Neural cell (in vitro differentiated cells): ENCODE results near the gene ADGRL1. TPM values are rescaled to one million over a fixed set of nuclear protein-coding genes. Genes with fewer than 3 reads are reported as not detected.

Experiments
- H2AFZ ChIP-seq: fragments of 200-600, 300-800 bp; sonication (generic), shearing (Covaris generic); 2 replicates; pipeline ENCODE4 v1.6.0; 2014; ENCODE audit warnings: low read depth, mild to moderate bottlenecking, antibody characterized with exemption, low read length, moderate library complexity
- H3F3A ChIP-seq: fragments of 200-600 bp; shearing (Covaris generic); 2 replicates; pipeline ENCODE4 v1.6.1; 2016; ENCODE audit warnings: mild to moderate bottlenecking, moderate library complexity, mixed read lengths, antibody characterized with exemption, low read length; ENCODE audit not compliant: insufficient read depth, poor library complexity, severe bottlenecking
- H3K27ac ChIP-seq: fragments of 200-600, 300-800 bp; sonication (generic), shearing (Covaris generic); 2 replicates; pipeline ENCODE4 v1.5.1; 2014; ENCODE audit warnings: mild to moderate bottlenecking, low read length, moderate library complexity
- H3K27me3 ChIP-seq: fragments of 300-800, 200-600 bp; sonication (generic), shearing (Covaris generic); 2 replicates; pipeline ENCODE4 v1.6.0; 2014; ENCODE audit warnings: mild to moderate bottlenecking, low read depth, low read length, moderate library complexity; ENCODE audit not compliant: insufficient read depth
- H3K36me3 ChIP-seq: fragments of 300-800, 200-600 bp; sonication (generic), shearing (Covaris generic); 2 replicates; pipeline ENCODE4 v1.5.1; 2014; ENCODE audit warnings: mild to moderate bottlenecking, antibody characterized with exemption, low read length, moderate library complexity; ENCODE audit not compliant: insufficient read depth
- H3K4me2 ChIP-seq: fragments of 300-800, 200-600 bp; sonication (generic), shearing (Covaris generic); 2 replicates; pipeline ENCODE4 v1.6.0; 2014; ENCODE audit warnings: mild to moderate bottlenecking, low read length
- H3K4me3 ChIP-seq: fragments of 300-800, 200-600 bp; sonication (generic), shearing (Covaris generic); 2 replicates; pipeline ENCODE4 v1.5.1; 2014; ENCODE audit warnings: mild to moderate bottlenecking, low read length, moderate library complexity
- H3K79me2 ChIP-seq: fragments of 200-600 bp; shearing (Covaris generic); replicated peaks from 2 replicates; pipeline ENCODE4 v1.6.0; 2014; ENCODE audit warnings: mild to moderate bottlenecking, low read length, moderate library complexity; ENCODE audit not compliant: insufficient read depth
- H3K9ac ChIP-seq: fragments of 300-800, 200-600 bp; sonication (generic), shearing (Covaris generic); 2 replicates; pipeline ENCODE4 v1.6.1; 2016; ENCODE audit warnings: mild to moderate bottlenecking, low read length, mixed read lengths
- H3K9me2 ChIP-seq: fragments of 200-600 bp; shearing (Covaris generic); 2 replicates; pipeline ENCODE4 v1.6.1; 2016; ENCODE audit warnings: mild to moderate bottlenecking, low read length, mixed read lengths; ENCODE audit not compliant: insufficient read depth
- H3K9me3 ChIP-seq: fragments of 200-600, 300-800 bp; sonication (generic), shearing (Covaris generic); 2 replicates; pipeline ENCODE4 v1.6.1; 2016; ENCODE audit warnings: mild to moderate bottlenecking, mixed run types, low read length, moderate library complexity, mixed read lengths
- H4K20me1 ChIP-seq: fragments of 200-600 bp; shearing (Covaris generic); 2 replicates; pipeline ENCODE4 v1.6.1; 2016; ENCODE audit warnings: mild to moderate bottlenecking, mixed run types; ENCODE audit not compliant: insufficient read depth
- EP300 ChIP-seq: fragments of 450-650 bp; conservative IDR thresholded peaks from 2 replicates; pipeline ENCODE4 v1.6.1; 2014; ENCODE audit warnings: antibody characterized with exemption, mild to moderate bottlenecking, moderate library complexity; ENCODE audit not compliant: poor library complexity, severe bottlenecking
- EZH2 ChIP-seq: fragments of 200-600, 300-800 bp; shearing (Covaris generic), sonication (generic); IDR thresholded peaks from 2 replicates; pipeline ENCODE4 v1.6.1; 2014; ENCODE audit warnings: antibody characterized with exemption, low read length, borderline replicate concordance, mild to moderate bottlenecking; ENCODE audit not compliant: insufficient read depth, poor library complexity, severe bottlenecking
- MXI1 ChIP-seq: fragments of 450-650 bp; conservative IDR thresholded peaks from 2 replicates; pipeline ENCODE4 v1.6.1; 2014; ENCODE audit warnings: antibody characterized with exemption, mild to moderate bottlenecking; ENCODE audit not compliant: poor library complexity, severe bottlenecking
- POLR2AphosphoS5 ChIP-seq: IDR thresholded peaks from 2 replicates; pipeline ENCODE4 v1.6.1; 2012
- RAD21 ChIP-seq: fragments of 450-650 bp; conservative IDR thresholded peaks from 2 replicates; pipeline ENCODE4 v1.6.1; 2014; ENCODE audit warnings: antibody characterized with exemption, mild to moderate bottlenecking, moderate library complexity
- REST ChIP-seq: IDR thresholded peaks from 2 replicates; pipeline ENCODE4 v1.6.1; 2012; ENCODE audit warnings: borderline replicate concordance
- SMC3 ChIP-seq: fragments of 450-650 bp; conservative IDR thresholded peaks from 2 replicates; pipeline ENCODE4 v1.6.1; 2014; ENCODE audit warnings: antibody characterized with exemption, mild to moderate bottlenecking, moderate library complexity; ENCODE audit not compliant: poor library complexity
- TAF1 ChIP-seq: IDR thresholded peaks from 2 replicates; pipeline ENCODE4 v1.6.1; 2012; ENCODE audit warnings: low read depth
- polyA plus RNA-seq: library from polyadenylated mRNA; depleted of rRNA; stranded (reverse); fragments of >200 nt; gene quantifications from 2 replicates; pipeline ENCODE4 v1.2.3, GENCODE V29; 2014
- TF ChIP-seq, protein P1 (sequence below): fragments of 450-650 bp; IDR thresholded peaks from 2 replicates; pipeline ENCODE4 v1.5.1; 2014; ENCODE audit warnings: antibody characterized with exemption, mild to moderate bottlenecking, moderate library complexity; ENCODE audit not compliant: poor library complexity, severe bottlenecking

ADGRL1 gene
- polyA plus RNA-seq, 1 donor from 2014 or later, result 22.2 TPM

DNA sequence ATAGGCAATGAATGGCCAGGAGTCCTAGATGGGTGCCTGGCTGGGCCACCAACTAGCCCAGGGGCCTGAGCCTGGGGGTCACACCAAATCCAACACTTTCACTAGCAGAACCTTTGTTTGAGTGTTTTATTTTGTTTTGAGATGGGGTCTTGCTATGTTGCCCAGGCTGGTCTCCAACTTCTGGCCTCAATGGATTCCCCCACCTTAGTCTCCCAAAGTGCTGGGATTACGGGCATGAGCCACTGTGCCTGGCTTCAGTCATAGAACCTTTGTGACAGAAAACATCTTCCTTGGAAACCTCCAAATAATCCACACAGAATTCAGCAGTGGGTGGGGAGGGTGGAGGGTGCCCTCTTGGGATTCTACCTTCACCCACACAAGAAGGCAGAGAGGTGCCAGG, 94.5 kb downstream of the ADGRL1 start:
- H3K4me3 ChIP-seq, result no peak overlapping the region
- H3K79me2 ChIP-seq, result peaks cover 22% of the 10 kb centered on the region
- H3K9ac ChIP-seq, result no peak overlapping the region
- no peaks in the 10 kb centered on the region for H3F3A ChIP-seq
- H3K27me3 ChIP-seq, result no peaks in the 10 kb centered on the region
- H4K20me1 ChIP-seq, result no peaks in the 10 kb centered on the region
- no peaks in the 10 kb centered on the region for H3K36me3 ChIP-seq
- TF ChIP-seq MXI1 (no peak), EP300 (no peak), SMC3 (no peak)
- TF ChIP-seq, protein P1, sequence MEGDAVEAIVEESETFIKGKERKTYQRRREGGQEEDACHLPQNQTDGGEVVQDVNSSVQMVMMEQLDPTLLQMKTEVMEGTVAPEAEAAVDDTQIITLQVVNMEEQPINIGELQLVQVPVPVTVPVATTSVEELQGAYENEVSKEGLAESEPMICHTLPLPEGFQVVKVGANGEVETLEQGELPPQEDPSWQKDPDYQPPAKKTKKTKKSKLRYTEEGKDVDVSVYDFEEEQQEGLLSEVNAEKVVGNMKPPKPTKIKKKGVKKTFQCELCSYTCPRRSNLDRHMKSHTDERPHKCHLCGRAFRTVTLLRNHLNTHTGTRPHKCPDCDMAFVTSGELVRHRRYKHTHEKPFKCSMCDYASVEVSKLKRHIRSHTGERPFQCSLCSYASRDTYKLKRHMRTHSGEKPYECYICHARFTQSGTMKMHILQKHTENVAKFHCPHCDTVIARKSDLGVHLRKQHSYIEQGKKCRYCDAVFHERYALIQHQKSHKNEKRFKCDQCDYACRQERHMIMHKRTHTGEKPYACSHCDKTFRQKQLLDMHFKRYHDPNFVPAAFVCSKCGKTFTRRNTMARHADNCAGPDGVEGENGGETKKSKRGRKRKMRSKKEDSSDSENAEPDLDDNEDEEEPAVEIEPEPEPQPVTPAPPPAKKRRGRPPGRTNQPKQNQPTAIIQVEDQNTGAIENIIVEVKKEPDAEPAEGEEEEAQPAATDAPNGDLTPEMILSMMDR, result no peak
- H2AFZ ChIP-seq, result no peak overlapping the region
- no peak overlapping the region for H3K4me2 ChIP-seq
- H3K27ac ChIP-seq, result no peak overlapping the region
- H3K9me2 ChIP-seq, result no peaks in the 10 kb centered on the region
- no peaks in the 10 kb centered on the region for H3K9me3 ChIP-seq

DNA sequence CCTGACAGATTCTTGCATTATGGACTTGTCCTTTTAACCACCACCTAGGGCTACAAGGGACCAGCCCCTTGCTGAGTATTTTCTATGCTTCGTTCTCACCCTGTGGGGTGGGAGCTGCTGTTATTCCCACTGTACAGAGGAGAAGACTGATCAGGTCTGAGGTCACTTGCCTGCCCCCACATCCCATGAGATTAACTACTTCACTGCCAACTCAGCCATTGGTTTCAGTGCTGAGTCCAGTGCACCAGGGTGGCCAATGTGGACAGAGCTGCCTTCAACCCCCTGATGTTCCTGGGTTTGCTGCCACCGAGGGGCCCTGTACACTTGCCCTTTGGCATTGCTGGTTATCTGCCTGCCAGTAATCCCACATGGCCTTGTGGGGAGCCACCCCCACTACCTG, 95.3 kb downstream of the ADGRL1 start:
- no peak overlapping the region for H3K4me2 ChIP-seq
- H4K20me1 ChIP-seq, result no peaks in the 10 kb centered on the region
- peaks cover 14% of the 10 kb centered on the region for H3K79me2 ChIP-seq
- H3K4me3 ChIP-seq, result no peak overlapping the region
- H3K9me2 ChIP-seq, result no peaks in the 10 kb centered on the region
- no peak overlapping the region for H3K9ac ChIP-seq
- no peaks in the 10 kb centered on the region for H3K27me3 ChIP-seq
- H3K36me3 ChIP-seq, result no peaks in the 10 kb centered on the region
- no peak overlapping the region for H3K27ac ChIP-seq
- H3F3A ChIP-seq, result no peaks in the 10 kb centered on the region
- H3K9me3 ChIP-seq, result no peaks in the 10 kb centered on the region
- no peak for TF ChIP-seq EZH2
- TF ChIP-seq MXI1, result no peak
- TF ChIP-seq SMC3, result no peak
- TF ChIP-seq TAF1, result no peak
- TF ChIP-seq REST, result no peak
- TF ChIP-seq, protein P1, result no peak
- TF ChIP-seq EP300, result no peak
- no peak for TF ChIP-seq POLR2AphosphoS5
- TF ChIP-seq RAD21, result no peak
- H2AFZ ChIP-seq, result no peak overlapping the region
